Measurements from ENCODE around the gene PLCH1.

GRCh38 chr3:155444771-155445170 lies 300.1 kb downstream of the PLCH1 start:
- TF ChIP-seq FOXA1 (IDR thresholded peaks at IDR 0.05) (no peak), YY1 (IDR thresholded peaks at IDR 0.05) (no peak), RAD21 (IDR thresholded peaks at IDR 0.05) (no peak), GABPA (IDR thresholded peaks at IDR 0.05 in 1 of 2, conservative IDR thresholded peaks at IDR 0.05 in 1 of 2) (no peak), TAF1 (conservative IDR thresholded peaks at IDR 0.05) (no peak), EGR1 (IDR thresholded peaks at IDR 0.05; ENCODE audit: low read depth in 2 of 2) (no peak), HNF4G (IDR thresholded peaks at IDR 0.05) (no peak)
- TF ChIP-seq, protein P1, sequence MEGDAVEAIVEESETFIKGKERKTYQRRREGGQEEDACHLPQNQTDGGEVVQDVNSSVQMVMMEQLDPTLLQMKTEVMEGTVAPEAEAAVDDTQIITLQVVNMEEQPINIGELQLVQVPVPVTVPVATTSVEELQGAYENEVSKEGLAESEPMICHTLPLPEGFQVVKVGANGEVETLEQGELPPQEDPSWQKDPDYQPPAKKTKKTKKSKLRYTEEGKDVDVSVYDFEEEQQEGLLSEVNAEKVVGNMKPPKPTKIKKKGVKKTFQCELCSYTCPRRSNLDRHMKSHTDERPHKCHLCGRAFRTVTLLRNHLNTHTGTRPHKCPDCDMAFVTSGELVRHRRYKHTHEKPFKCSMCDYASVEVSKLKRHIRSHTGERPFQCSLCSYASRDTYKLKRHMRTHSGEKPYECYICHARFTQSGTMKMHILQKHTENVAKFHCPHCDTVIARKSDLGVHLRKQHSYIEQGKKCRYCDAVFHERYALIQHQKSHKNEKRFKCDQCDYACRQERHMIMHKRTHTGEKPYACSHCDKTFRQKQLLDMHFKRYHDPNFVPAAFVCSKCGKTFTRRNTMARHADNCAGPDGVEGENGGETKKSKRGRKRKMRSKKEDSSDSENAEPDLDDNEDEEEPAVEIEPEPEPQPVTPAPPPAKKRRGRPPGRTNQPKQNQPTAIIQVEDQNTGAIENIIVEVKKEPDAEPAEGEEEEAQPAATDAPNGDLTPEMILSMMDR (IDR thresholded peaks at IDR 0.05; ENCODE audit: low read depth, low read length, missing input control) = no peak
- TF ChIP-seq, protein P2, sequence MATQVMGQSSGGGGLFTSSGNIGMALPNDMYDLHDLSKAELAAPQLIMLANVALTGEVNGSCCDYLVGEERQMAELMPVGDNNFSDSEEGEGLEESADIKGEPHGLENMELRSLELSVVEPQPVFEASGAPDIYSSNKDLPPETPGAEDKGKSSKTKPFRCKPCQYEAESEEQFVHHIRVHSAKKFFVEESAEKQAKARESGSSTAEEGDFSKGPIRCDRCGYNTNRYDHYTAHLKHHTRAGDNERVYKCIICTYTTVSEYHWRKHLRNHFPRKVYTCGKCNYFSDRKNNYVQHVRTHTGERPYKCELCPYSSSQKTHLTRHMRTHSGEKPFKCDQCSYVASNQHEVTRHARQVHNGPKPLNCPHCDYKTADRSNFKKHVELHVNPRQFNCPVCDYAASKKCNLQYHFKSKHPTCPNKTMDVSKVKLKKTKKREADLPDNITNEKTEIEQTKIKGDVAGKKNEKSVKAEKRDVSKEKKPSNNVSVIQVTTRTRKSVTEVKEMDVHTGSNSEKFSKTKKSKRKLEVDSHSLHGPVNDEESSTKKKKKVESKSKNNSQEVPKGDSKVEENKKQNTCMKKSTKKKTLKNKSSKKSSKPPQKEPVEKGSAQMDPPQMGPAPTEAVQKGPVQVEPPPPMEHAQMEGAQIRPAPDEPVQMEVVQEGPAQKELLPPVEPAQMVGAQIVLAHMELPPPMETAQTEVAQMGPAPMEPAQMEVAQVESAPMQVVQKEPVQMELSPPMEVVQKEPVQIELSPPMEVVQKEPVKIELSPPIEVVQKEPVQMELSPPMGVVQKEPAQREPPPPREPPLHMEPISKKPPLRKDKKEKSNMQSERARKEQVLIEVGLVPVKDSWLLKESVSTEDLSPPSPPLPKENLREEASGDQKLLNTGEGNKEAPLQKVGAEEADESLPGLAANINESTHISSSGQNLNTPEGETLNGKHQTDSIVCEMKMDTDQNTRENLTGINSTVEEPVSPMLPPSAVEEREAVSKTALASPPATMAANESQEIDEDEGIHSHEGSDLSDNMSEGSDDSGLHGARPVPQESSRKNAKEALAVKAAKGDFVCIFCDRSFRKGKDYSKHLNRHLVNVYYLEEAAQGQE (IDR thresholded peaks at IDR 0.05) = no peak
